Measurements from ENCODE around the gene SH3GL2.

SH3GL2 gene

DNA sequence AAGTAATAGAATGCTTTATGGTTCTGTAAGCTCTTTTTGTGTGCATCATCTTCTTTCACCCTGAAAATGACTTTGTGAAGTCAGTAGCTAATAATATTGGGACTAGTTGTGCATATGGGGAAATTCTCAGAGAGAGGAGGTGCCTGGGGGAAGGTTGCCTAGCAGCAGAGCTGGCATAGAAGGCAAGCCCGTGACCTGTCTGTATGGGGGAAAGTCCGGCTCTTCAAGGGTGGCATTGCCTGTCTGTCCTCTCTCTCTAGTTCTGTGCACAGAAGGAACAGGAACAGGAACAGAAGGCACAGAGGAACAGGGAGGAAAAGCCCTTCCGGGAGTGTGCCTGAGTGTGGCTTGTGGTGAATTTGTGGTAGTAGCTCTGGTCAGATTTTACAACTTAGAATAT, 33.1 kb downstream of the SH3GL2 start:
- no peak for DNase-seq

GRCh38 chr9:17613758-17614157, 34.9 kb downstream of the SH3GL2 start:
- no peak for DNase-seq

DNA sequence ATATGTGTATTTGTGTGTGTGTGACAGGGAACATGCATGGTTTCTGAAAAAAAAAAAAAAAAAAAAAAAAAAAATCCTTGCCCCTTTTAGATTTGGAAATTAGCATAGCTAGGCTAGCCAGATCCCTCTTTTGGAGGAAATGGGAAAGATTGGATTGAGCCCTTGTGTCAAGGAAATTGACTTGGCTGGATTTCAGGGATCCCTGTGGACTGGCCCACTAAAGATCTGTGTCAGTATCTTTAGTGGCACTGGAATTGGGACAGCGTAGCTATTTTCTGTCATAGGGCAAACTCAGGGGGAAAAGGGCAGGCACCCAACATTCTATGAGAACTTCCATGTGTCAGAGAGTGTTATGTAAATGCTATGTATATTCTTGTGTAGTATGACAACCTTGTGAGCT, 35.4 kb downstream of the SH3GL2 start:
- DNase-seq, result no peak

DNA sequence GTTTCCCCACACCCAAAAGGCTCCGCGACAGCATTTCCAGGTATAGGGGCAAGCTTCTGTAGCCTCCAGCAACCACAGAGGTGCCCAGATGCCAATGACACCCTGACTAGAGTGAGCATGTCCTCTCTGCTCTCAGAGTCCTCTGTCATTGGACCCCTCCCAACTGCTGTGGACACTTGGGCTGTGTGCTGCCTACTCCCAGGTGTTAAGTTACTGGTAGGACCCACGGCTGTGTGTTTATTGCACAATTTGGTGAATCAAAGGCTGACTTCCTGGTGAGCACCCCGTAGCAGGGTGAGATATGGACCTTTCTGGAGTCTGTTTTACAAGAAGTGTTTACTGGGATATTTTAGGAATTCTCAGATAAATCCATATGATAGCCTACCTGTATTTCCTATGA, 36.0 kb downstream of the SH3GL2 start:
- no peak for DNase-seq

- DNase-seq, result no peak
Observed at GRCh38 chr9:17622141-17622540, 43.3 kb downstream of the SH3GL2 start.

DNA sequence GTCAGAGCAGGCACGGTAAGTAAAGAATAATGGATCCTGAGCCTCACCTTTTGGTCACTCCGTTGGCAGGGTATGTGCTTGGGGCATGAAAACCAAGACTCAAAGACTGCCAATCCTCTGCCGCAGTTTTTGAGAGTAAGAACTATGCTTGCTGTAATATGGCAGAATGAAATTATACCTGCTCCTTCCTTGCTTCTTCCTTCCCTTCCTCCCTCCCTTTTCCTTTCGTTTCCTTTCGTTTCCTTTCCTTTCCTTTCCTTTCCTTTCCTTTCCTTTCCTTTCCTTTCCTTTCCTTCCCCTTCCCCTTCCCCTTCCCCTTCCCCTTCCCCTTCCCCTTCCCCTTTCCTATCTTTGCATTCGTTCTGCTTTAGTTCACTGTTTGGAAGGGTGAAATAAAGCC, 43.9 kb downstream of the SH3GL2 start:
- no peak for DNase-seq

DNA sequence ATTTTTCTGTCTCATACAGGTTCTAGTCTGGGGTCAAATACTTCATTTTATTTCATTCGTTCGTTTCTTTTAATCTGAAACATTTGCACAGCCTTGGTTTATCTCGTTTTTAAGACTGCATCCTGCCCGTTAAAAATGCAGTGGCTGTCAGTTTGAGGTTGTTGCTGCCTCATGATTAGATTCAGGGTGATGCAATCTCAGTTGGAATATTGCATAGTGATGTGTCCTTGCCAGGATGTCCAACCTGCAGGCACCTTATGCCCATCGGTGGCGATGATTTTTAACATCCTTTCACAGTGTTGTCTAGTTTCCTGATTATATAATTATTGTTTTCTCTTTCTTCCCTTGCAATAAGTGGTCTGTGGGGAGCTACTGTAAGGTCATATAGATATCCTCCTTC, 45.1 kb downstream of the SH3GL2 start:
- DNase-seq, result no peak

GRCh38 chr9:17624571-17624970, 45.7 kb downstream of the SH3GL2 start:
- DNase-seq, result no peak

DNA sequence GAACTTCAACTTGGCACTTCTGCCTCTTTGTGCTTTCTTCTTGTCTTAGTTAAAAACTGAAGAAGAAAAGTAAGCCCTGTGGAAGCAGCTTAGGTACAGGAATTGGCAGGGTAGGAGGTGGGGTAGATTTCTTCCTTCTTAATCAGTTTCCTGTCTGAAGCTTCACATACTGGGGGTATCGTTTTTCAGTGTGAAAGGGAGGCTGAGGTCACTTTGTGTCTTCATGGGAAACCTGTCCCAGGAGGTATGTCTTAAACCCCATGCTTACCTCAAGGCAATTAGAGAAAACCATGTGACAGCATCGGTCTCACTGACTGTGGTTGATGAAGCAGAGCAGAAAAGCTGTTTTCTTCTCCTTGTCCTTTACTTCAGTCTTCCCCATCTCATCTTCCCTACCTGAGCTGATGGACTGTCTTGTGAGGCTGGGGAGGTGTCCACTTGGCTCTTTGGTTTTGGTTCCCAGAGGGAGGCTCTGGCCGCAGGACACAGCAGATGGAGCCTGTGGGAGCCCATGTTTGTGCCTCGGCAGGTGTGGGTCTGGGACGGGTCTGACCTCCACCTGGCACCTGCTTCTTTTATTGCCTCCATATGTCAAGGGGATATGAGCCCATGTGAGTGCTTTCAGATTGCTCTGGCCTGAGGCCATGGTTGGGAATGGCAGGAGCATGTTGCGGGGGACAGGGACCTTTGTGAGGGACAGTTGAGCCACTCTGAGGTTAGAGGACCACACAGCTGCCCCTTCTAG, 47.0 kb downstream of the SH3GL2 start:
- DNase-seq, result no peak

DNA sequence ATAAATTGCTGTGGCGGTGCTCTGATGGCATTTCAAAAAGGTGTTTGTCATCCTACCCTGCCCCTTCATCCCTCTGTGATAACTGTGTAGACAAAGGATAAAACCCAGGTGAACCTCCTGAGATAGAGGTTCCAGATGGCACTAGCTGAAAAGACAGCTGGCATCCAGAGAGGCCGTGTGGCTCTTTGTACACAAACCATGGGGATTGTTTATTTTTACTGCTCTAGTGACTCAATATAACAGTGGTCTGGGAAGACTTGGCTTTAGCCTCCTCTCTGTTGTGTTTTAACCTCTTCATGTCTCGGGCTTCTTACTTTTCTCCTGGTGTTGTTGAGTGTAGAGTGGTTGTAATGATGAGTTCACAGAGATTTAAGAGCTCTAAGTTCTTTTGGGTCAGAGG, 48.8 kb downstream of the SH3GL2 start:
- DNase-seq, result no peak

DNA sequence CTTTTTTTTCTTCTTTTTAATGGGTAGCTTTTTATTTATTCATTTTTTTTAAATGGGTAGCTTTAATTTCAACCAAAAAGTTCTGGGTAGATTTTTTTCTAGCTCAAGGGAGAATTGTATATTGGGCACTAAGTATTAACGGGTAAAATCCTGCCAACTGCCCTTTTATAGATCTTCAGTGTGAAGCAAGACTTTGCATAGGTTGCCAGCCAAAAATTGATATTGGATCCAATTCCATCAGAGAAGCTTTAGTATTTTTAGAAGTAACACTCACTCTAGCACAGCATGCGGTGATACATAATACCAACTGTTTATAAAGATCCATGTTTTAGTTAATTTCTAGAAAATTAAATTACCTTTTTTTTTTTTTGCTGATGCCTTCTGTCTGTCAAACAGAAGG, 49.8 kb downstream of the SH3GL2 start:
- DNase-seq, result no peak

DNA sequence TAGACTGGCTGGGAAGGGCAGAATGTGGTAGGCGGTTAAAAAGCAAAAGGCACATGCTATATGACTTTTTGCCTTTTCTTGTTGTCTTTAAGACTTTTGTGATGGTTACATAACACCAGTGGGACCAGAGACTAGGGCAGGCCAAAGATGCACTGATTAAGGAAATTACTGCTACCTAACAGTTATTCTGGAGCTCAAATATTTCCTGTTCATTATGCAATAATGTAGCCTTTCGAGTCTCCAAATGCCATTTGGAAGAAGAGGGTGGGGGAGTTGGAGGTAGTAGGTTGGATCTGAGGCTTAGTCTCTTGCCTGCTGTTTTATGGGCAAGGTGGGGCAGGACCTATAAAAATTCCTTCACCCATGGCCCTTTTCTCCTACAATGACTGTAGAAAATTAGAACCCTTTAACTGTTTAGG, 51.7 kb downstream of the SH3GL2 start:
- DNase-seq, result no peak

DNA sequence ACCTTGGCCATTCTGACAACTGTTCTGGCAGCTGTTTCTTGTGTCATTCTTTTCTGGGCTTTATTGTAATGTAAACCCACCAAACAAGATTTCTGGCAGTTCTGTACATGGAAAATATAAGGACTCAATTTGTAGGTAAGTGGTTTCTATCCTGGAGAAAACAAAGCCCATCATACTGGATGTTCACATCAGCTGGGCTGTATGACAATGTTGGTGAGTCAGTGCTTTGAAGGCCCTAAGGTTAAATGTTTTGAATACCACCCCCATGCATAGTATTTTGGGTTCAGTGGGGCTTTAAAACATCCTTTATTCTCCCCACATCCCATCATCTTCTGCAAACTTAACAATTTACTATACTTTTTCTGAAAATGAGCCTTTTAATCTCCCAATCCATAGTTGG, 52.5 kb downstream of the SH3GL2 start:
- DNase-seq, result no peak

DNA sequence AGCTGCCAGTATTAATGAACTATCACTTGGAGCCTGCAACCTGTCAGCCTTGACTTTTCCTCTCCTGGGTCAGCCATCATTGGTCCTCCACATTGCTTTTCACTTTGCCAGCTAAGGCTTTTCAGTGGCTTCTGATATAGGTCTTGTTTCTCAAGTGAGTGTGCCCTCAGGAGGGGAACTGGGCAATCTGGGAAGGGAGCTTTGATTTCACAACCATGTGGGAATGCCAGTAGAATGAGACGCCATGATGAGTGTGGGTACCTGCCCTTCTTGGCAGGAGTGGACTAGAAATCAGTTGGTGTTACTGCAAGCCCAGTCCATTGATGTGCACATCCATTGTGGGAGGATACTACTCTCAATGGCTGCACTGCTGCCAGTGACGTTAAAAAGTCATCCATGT, 54.1 kb downstream of the SH3GL2 start:
- no peak for DNase-seq

GRCh38 chr9:17635115-17635890, 56.4 kb downstream of the SH3GL2 start:
- DNase-seq, result no peak

DNA sequence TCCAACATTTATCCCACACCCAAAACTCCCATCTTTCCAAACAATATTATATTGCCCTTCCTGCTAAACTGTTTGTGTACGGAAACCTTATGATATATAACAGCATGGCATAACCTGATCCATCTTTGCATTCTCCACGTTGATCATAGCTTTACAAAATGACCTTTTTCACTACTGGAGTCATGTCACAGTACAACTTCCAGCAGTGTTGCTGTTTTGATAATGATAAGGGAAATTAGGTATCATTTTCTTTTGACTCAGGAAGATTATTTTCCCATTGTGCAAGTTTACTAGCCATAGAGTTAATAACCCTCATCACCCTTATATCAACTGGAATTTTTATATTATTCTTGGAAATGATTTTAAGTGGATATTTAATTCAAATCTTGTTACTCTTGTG, 57.5 kb downstream of the SH3GL2 start:
- DNase-seq, result no peak

- DNase-seq, result no peak
Observed at GRCh38 chr9:17636821-17637220, 58.0 kb downstream of the SH3GL2 start.

- DNase-seq, result no peak
Observed at GRCh38 chr9:17637229-17637628, 58.4 kb downstream of the SH3GL2 start.

- DNase-seq, result no peak
Observed at GRCh38 chr9:17648516-17648915, 69.7 kb downstream of the SH3GL2 start.

DNA sequence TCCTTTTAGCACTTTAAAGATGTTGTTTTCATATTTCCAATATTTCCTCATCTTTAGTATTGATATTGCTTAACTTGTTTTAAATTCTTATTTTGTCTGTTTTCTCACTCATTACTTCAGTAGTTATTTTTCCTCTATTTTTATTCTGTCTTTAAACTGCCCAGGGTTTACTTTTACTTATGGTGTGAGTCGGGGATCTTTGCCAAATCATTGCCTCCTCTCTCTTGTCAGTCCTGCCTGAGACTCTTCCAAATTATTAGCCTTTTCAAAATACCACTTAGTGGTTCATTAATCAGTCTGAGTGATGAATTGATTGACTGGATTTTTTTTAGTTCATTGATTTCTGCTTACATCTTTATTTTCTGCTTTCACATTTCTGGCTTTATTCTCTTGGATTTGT, 72.9 kb downstream of the SH3GL2 start:
- no peak for DNase-seq

- no peak for DNase-seq
Observed at GRCh38 chr9:17653947-17654465, 75.1 kb downstream of the SH3GL2 start.

- no peak for DNase-seq
Observed at GRCh38 chr9:17656889-17657288, 78.0 kb downstream of the SH3GL2 start.

DNA sequence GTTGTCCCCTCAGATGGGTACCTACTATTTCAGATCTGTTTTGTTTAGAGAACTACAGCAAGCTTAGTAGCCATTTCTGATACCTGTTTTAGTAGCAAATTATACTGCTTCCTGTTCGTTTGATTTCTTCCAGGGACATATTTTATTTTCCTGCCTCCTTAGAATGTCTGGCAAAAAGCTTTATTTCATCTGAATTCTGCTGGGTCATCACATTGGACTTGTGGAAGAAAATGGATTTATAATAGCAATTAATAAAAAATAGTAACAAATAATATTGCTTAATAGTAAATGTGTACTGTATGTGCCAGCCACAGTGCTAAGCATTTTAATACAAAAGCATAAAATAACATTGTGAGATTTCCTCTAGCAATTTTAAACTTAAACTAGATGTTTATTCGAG, 79.4 kb downstream of the SH3GL2 start:
- DNase-seq, result no peak

GRCh38 chr9:17660158-17660557, 81.3 kb downstream of the SH3GL2 start:
- no peak for DNase-seq
